Chondrocyte (in vitro differentiated cells): Measurements from ENCODE around the gene FSTL5. TPM values are rescaled to one million over a fixed set of nuclear protein-coding genes. Genes with fewer than 3 reads are reported as not detected.
"Not testable (repeated sequence)": the region's sequence is repeated elsewhere in the genome, so short reads cannot be mapped to it uniquely, and the experiment has no call there.

Experiments used
- DNase-seq: peaks from one replicate; pipeline ENCODE4 v3.0.0; 2021; ENCODE audit warnings: mixed read lengths, low spot score
- H3K27ac Mint-ChIP-seq: one replicate; pipeline ENCODE4 v1.8.0; 2021; ENCODE audit warnings: mild to moderate bottlenecking, moderate library complexity, mixed read lengths; ENCODE audit not compliant: unreplicated experiment
- H3K27me3 Mint-ChIP-seq: 2 replicates; pipeline ENCODE4 v1.8.0; 2021; ENCODE audit warnings: low read depth, mixed read lengths
- H3K36me3 Mint-ChIP-seq: 2 replicates; pipeline ENCODE4 v1.8.0; 2021; ENCODE audit warnings: low read depth, mixed read lengths
- H3K4me1 Mint-ChIP-seq: 2 replicates; pipeline ENCODE4 v1.8.0; 2021; ENCODE audit warnings: low read depth, mild to moderate bottlenecking, mixed read lengths
- H3K4me3 Mint-ChIP-seq: one replicate; pipeline ENCODE4 v1.8.0; 2021; ENCODE audit warnings: mild to moderate bottlenecking, moderate library complexity, mixed read lengths; ENCODE audit not compliant: unreplicated experiment
- H3K9me3 Mint-ChIP-seq: 2 replicates; pipeline ENCODE4 v1.8.0; 2021; ENCODE audit warnings: low read depth, mixed read lengths
- total RNA-seq: library from RNA; stranded (reverse); gene quantifications from 3 replicates; pipeline ENCODE4 v1.2.1, GENCODE V29; 2021
- TF ChIP-seq, protein P1 (sequence below): fragments of 200-600 bp; sonication (generic); IDR thresholded peaks from 2 replicates; pipeline ENCODE4 v1.5.0; 2021; ENCODE audit warnings: antibody characterized with exemption, mild to moderate bottlenecking, moderate library complexity

The FSTL5 gene
- total RNA-seq, 1 donor from 2014 or later, result not detected

DNA sequence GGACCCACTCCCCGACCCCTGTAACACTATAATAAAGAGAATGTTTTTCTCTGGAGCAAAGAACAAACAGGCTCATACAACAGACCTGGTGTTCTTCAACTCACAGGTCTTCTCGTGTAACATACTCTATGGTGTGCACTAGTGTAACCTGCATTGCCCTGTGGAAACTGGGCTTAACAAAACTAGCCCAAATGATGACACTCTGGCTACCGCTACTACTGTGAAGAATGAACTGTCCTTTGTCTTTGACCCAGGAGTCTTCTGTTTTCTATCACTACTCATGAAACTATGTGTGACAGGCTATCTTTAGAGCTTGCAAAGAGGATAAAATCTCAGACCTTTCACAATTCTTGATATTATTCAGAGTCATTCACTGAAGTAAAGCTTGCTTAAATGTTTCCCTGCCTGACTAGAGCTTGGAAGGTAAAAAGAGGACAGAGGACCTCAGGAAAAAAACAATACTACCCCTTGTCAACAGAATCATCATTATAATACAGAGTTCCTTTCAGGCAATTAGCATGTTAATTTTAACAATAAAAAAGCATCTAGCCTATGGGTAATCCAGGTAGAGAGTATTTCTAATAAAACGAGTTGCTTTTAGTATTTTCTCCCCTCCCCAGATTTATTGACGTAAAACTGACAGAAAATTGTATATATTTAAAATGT is 59.2 kb downstream of the FSTL5 start:
- peaks cover under 1% of the 10 kb centered on the region for H3K9me3 Mint-ChIP-seq
- no peak for DNase-seq
- H3K4me1 Mint-ChIP-seq, result no peaks in the 10 kb centered on the region
- no peaks in the 10 kb centered on the region for H3K27me3 Mint-ChIP-seq
- no peak overlapping the region for H3K27ac Mint-ChIP-seq
- H3K36me3 Mint-ChIP-seq, result no peaks in the 10 kb centered on the region
- TF ChIP-seq, protein P1, sequence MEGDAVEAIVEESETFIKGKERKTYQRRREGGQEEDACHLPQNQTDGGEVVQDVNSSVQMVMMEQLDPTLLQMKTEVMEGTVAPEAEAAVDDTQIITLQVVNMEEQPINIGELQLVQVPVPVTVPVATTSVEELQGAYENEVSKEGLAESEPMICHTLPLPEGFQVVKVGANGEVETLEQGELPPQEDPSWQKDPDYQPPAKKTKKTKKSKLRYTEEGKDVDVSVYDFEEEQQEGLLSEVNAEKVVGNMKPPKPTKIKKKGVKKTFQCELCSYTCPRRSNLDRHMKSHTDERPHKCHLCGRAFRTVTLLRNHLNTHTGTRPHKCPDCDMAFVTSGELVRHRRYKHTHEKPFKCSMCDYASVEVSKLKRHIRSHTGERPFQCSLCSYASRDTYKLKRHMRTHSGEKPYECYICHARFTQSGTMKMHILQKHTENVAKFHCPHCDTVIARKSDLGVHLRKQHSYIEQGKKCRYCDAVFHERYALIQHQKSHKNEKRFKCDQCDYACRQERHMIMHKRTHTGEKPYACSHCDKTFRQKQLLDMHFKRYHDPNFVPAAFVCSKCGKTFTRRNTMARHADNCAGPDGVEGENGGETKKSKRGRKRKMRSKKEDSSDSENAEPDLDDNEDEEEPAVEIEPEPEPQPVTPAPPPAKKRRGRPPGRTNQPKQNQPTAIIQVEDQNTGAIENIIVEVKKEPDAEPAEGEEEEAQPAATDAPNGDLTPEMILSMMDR, result no peak
- H3K4me3 Mint-ChIP-seq, result no peak overlapping the region

DNA sequence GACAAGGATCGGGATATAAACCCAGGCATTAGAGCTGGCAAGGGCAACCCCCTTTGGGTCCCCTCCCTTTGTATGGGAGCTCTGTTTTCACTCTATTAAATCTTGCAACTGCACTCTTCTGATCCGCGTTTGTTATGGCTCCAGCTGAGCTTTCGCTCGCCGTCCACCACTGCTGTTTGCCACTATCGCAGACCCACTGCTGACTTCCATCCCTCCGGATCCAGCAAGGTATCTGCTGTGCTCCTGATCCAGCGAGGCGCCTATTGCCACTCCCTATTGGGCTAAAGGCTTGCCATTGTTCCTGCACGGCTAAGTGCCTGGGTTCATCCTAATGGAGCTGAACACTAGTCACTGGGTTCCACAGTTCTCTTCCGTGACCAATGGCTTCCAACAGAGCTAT is 59.9 kb downstream of the FSTL5 start:
- not testable (repeated sequence) for H3K27ac Mint-ChIP-seq

DNA sequence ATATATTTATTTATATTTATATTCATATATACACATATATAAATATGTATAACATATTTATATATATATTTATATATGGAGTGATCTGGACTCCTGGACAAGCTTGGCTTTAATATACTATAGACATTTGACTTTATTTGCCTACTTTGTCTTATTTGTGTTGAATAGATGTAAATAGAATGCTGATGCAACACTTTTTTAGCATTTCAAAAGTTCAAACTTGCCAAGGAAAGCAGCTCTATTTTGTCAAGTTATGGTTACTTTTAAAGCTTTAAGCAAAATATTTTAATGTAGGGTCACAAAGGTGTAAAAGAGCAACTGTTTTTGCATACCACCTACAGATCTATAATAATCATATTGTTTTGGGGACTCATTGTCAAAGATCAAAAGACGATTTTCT is 61.1 kb downstream of the FSTL5 start:
- Mint-ChIP-seq H3K27ac (no peak overlapping the region), H3K9me3 (peaks cover 4% of the 10 kb centered on the region), H3K36me3 (no peaks in the 10 kb centered on the region), H3K4me1 (no peaks in the 10 kb centered on the region), H3K27me3 (no peaks in the 10 kb centered on the region), H3K4me3 (no peak overlapping the region)
- TF ChIP-seq, protein P1, result no peak
- no peak for DNase-seq

More for the DNA sequence above, 59.9 kb downstream of the FSTL5 start:
- not testable (repeated sequence) for DNase-seq, H3K36me3 Mint-ChIP-seq, H3K4me3 Mint-ChIP-seq, H3K4me1 Mint-ChIP-seq, H3K27me3 Mint-ChIP-seq, H3K9me3 Mint-ChIP-seq

DNA sequence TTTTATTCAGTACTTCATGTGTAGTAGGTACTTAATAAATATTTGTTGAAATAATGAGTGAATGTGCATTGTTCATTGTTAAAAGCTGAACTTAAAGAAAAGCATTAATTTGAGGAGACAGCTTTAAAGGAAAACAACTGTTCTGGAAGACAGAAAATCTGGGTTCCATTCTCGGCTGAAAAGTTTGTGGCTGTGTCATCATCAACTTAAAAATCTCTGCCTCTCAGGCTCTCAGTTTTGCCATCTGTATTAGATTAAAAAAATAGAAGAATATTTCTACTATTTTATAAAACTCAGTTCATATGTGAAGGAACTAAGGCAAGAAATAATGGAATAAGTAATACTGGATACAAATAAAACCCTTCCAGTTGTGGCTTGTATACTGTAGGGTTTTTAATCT is 62.5 kb downstream of the FSTL5 start:
- Mint-ChIP-seq H3K4me3 (no peak overlapping the region), H3K36me3 (no peaks in the 10 kb centered on the region), H3K27ac (no peak overlapping the region), H3K4me1 (no peaks in the 10 kb centered on the region), H3K9me3 (peaks cover 4% of the 10 kb centered on the region), H3K27me3 (no peaks in the 10 kb centered on the region)
- TF ChIP-seq, protein P1, result no peak
- DNase-seq, result no peak

DNA sequence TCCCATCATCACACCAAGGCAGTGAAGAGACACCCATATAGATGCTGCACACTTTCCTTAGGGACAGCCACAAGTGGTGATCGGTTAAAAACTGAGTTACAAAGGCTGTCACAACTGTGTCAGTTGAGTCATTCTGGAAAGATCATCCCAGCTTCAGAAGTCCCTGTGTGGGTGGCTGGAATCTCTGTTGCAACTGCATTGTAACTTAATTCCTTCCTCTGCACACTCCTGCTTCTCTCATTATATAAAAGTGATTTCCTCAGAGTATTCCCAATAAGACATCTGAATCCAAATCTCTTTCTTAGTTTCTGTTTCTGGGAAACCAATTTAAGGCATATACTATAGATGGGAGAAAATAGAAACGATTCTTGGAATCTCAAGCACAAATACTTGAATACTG is 88.1 kb downstream of the FSTL5 start:
- TF ChIP-seq, protein P1, result no peak
- no peaks in the 10 kb centered on the region for H3K4me1 Mint-ChIP-seq
- H3K36me3 Mint-ChIP-seq, result no peaks in the 10 kb centered on the region

DNA sequence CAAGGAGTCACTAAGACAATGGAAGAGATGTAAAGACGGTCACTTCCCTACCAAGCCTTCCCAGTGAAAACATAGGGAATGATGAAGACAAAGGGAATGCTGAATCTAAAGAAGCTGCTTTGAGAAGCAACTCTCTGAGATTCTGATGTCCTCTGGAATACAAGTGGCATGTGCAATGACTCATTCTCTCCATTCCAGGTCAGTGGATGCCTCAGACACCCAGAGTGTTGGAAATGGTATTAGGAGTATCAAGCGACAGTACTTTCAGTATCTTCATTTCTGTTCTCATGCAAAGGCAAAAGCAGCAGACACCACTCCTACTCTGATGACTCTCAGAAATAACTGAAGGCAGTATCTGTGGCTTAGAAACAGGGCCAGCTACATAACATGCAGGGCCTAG is 102.6 kb downstream of the FSTL5 start:
- DNase-seq, result no peak
- TF ChIP-seq, protein P1, result no peak
- Mint-ChIP-seq H3K27ac (no peak overlapping the region), H3K9me3 (peaks cover 8% of the 10 kb centered on the region), H3K4me3 (no peak overlapping the region), H3K27me3 (peaks cover 5% of the 10 kb centered on the region), H3K36me3 (no peaks in the 10 kb centered on the region), H3K4me1 (no peaks in the 10 kb centered on the region)

More for the DNA sequence above, 88.1 kb downstream of the FSTL5 start:
- no peak for DNase-seq
- Mint-ChIP-seq H3K9me3 (no peaks in the 10 kb centered on the region), H3K27me3 (no peaks in the 10 kb centered on the region), H3K27ac (no peak overlapping the region), H3K4me3 (no peak overlapping the region)
